ENCODE measurements around the gene IRAK2.
A peak's percentile ranks its signal among the peaks of the same experiment; 100 is the strongest.

IRAK2 gene

GRCh38 chr3:10247679-10248183 is 83.0 kb downstream of the IRAK2 start:
- Histone ChIP-seq H4K20me1 (ENCODE audit: insufficient read depth, low read length, poor library complexity, severe bottlenecking) (peaks cover 28% of the 10 kb centered on the region), H3K27me3 (ENCODE audit: insufficient read depth, low read length, poor library complexity, severe bottlenecking) (no peaks in the 10 kb centered on the region), H3K4me3 (ENCODE audit: low read length, poor library complexity, severe bottlenecking) (peak overlapping the region; percentile 99), H3F3A (ENCODE audit: low read depth) (no peaks in the 10 kb centered on the region), H3K9me2 (replicated peaks; ENCODE audit: low read depth, low read length) (no peaks in the 10 kb centered on the region), H3K79me2 (ENCODE audit: insufficient read depth, low read length) (peaks cover 43% of the 10 kb centered on the region), H3K4me1 (ENCODE audit: insufficient read depth, low read length, poor library complexity, severe bottlenecking) (peaks cover 31% of the 10 kb centered on the region), H3K4me2 (ENCODE audit: low read depth, low read length, poor library complexity, severe bottlenecking) (peak overlapping the region; percentile 96), H2AFZ (ENCODE audit: low read length) (peak overlapping the region; percentile 81), H3K36me3 (ENCODE audit: insufficient read depth, low read length) (no peaks in the 10 kb centered on the region), H3K9me3 (ENCODE audit: insufficient read depth, low read depth, low read length) (no peaks in the 10 kb centered on the region), H3K9ac (ENCODE audit: low read depth, low read length, poor library complexity, severe bottlenecking) (peak overlapping the region; percentile 97)
- TF ChIP-seq CTCF (conservative IDR thresholded peaks at IDR 0.05; ENCODE audit: low read length): no peak
- TF ChIP-seq EZH2phosphoT487 (IDR thresholded peaks at IDR 0.05; ENCODE audit: borderline replicate concordance): no peak

- Histone ChIP-seq H3K9ac (ENCODE audit: low read depth, low read length, poor library complexity, severe bottlenecking) (peak within 1 kb of the TSS; percentile 97), H3K4me3 (ENCODE audit: low read length, poor library complexity, severe bottlenecking) (peak within 1 kb of the TSS; percentile 99), H3K27me3 (ENCODE audit: insufficient read depth, low read length, poor library complexity, severe bottlenecking) (no peaks in the 10 kb centered on the region), H3K79me2 (ENCODE audit: insufficient read depth, low read length) (peaks cover 49% of the 10 kb centered on the region), H3F3A (ENCODE audit: low read depth) (no peaks in the 10 kb centered on the region), H3K36me3 (ENCODE audit: insufficient read depth, low read length) (no peaks in the 10 kb centered on the region), H3K4me1 (ENCODE audit: insufficient read depth, low read length, poor library complexity, severe bottlenecking) (peaks cover 32% of the 10 kb centered on the region), H3K9me3 (ENCODE audit: insufficient read depth, low read depth, low read length) (no peaks in the 10 kb centered on the region), H3K4me2 (ENCODE audit: low read depth, low read length, poor library complexity, severe bottlenecking) (peak within 1 kb of the TSS; percentile 96), H3K9me2 (replicated peaks; ENCODE audit: low read depth, low read length) (no peaks in the 10 kb centered on the region), H2AFZ (ENCODE audit: low read length) (peak within 1 kb of the TSS; percentile 81), H4K20me1 (ENCODE audit: insufficient read depth, low read length, poor library complexity, severe bottlenecking) (peaks cover 33% of the 10 kb centered on the region)
- TF ChIP-seq CTCF (conservative IDR thresholded peaks at IDR 0.05; ENCODE audit: low read length) (no peak), EZH2phosphoT487 (IDR thresholded peaks at IDR 0.05; ENCODE audit: borderline replicate concordance) (no peak)
Observed at GRCh38 chr3:10248184-10248983, 83.7 kb downstream of the IRAK2 start, which contains the start of gene TATDN2. TATDN2 (plus strand) TSS chr3:10248459; CDS start chr3:10249201, 742 bp downstream.

- TF ChIP-seq EZH2phosphoT487 (IDR thresholded peaks at IDR 0.05; ENCODE audit: borderline replicate concordance) (no peak), CTCF (conservative IDR thresholded peaks at IDR 0.05; ENCODE audit: low read length) (no peak)
- peaks cover 40% of the 10 kb centered on the region for H3K4me1 ChIP-seq (ENCODE audit: insufficient read depth, low read length, poor library complexity, severe bottlenecking)
- H3K36me3 ChIP-seq (ENCODE audit: insufficient read depth, low read length): no peaks in the 10 kb centered on the region
- peak overlapping the region; percentile 97 for H3K9ac ChIP-seq (ENCODE audit: low read depth, low read length, poor library complexity, severe bottlenecking)
- H4K20me1 ChIP-seq (ENCODE audit: insufficient read depth, low read length, poor library complexity, severe bottlenecking): peaks cover 40% of the 10 kb centered on the region
- H3K79me2 ChIP-seq (ENCODE audit: insufficient read depth, low read length): peaks cover 56% of the 10 kb centered on the region
- H3K9me3 ChIP-seq (ENCODE audit: insufficient read depth, low read depth, low read length): no peaks in the 10 kb centered on the region
- H3K27me3 ChIP-seq (ENCODE audit: insufficient read depth, low read length, poor library complexity, severe bottlenecking): no peaks in the 10 kb centered on the region
- H3K4me3 ChIP-seq (ENCODE audit: low read length, poor library complexity, severe bottlenecking): peak overlapping the region; percentile 99
- peak overlapping the region; percentile 81 for H2AFZ ChIP-seq (ENCODE audit: low read length)
- no peaks in the 10 kb centered on the region for H3K9me2 ChIP-seq (replicated peaks; ENCODE audit: low read depth, low read length)
- H3K4me2 ChIP-seq (ENCODE audit: low read depth, low read length, poor library complexity, severe bottlenecking): peak overlapping the region; percentile 96
- no peaks in the 10 kb centered on the region for H3F3A ChIP-seq (ENCODE audit: low read depth)
Observed at GRCh38 chr3:10248984-10249748, 84.4 kb downstream of the IRAK2 start.
